Retinal pigment epithelial cell (primary cell): ENCODE measurements around the gene MAPK6.

Experiments
- DNase-seq: peaks from one replicate; pipeline ENCODE4 v3.0.0-alpha.2; 2010; ENCODE audit warnings: low read depth
- H3K4me3 ChIP-seq: 2 replicates; pipeline ENCODE4 v1.5.1; 2011; ENCODE audit warnings: mild to moderate bottlenecking, low read length, control low read depth, moderate library complexity
- CTCF ChIP-seq: conservative IDR thresholded peaks from 2 replicates; pipeline ENCODE4 v1.5.1; 2011; ENCODE audit warnings: low read depth, low read length, control low read depth, inconsistent platforms

Gene MAPK6

GRCh38 chr15:52019394-52020220 lies 588 bp downstream of the MAPK6 start:
- TF ChIP-seq CTCF, result no peak
- H3K4me3 ChIP-seq, result peak overlapping the region; percentile 100
- DNase-seq, result peak; percentile 64

- DNase-seq, result no peak
- TF ChIP-seq CTCF, result no peak
- peak overlapping the region; percentile 100 for H3K4me3 ChIP-seq
These were observed 1.4 kb downstream of the MAPK6 start for GRCh38 chr15:52020221-52021085.

GRCh38 chr15:52021128-52021671 lies 2.2 kb downstream of the MAPK6 start:
- no peak for TF ChIP-seq CTCF
- peak overlapping the region; percentile 100 for H3K4me3 ChIP-seq
- peak; percentile 89 for DNase-seq

- peak overlapping the region; percentile 100 for H3K4me3 ChIP-seq
- no peak for DNase-seq
- no peak for TF ChIP-seq CTCF
These were observed 3.0 kb downstream of the MAPK6 start for GRCh38 chr15:52021892-52022540.

GRCh38 chr15:52023169-52023922 lies 4.3 kb downstream of the MAPK6 start:
- no peak overlapping the region for H3K4me3 ChIP-seq
- DNase-seq, result no peak
- TF ChIP-seq CTCF, result no peak

- DNase-seq, result no peak
- TF ChIP-seq CTCF, result no peak
- H3K4me3 ChIP-seq, result no peak overlapping the region
These were observed 9.5 kb downstream of the MAPK6 start for GRCh38 chr15:52028431-52029093.
